SH-SY5Y (cell line): ENCODE results near the gene CDH20.

Experiments
- GATA2 ChIP-seq: IDR thresholded peaks from 2 replicates; pipeline ENCODE4 v1.6.1; 2011; ENCODE audit warnings: mild to moderate bottlenecking, low read depth, low read length
- GATA3 ChIP-seq: IDR thresholded peaks from 2 replicates; pipeline ENCODE4 v1.6.1; 2011; ENCODE audit warnings: low read depth, mild to moderate bottlenecking, low read length, moderate library complexity

DNA sequence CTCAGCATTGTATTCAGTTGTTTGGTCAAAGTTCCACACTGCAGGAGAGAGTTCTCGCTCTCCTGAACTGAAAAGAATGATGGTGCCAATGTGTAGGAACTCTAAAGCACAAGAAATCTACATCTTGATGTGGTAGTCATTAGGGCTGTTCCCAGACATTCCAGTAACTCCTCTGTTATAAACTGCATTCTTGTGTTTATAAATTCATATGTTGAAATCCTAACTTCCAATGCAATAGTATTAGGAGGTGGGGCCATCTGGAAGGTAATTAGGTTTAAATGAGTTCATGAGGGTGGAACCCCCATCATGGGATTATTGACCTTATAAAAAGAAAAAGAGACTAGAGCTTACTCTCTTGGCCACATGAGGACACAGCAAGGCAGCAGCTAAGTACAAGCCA lies 239.6 kb downstream of the CDH20 start:
- TF ChIP-seq GATA3, result no peak
- TF ChIP-seq GATA2, result no peak
